Fibroblast of pulmonary artery (primary cell): ENCODE measurements around the gene DNAJC15.

ENCODE experiments used
- DNase-seq: peaks from one replicate; pipeline ENCODE4 v3.0.0-alpha.2; 2010; ENCODE audit warnings: low read depth
- H3K4me3 ChIP-seq: replicated peaks from 2 replicates; pipeline ENCODE4 v1.5.1; 2011; ENCODE audit warnings: low read depth, mild to moderate bottlenecking, control low read depth, low read length, moderate library complexity
- CTCF ChIP-seq: IDR thresholded peaks from 2 replicates; pipeline ENCODE4 v1.5.1; 2011; ENCODE audit warnings: mild to moderate bottlenecking, control low read depth, low read length, inconsistent platforms; ENCODE audit errors: missing control alignments

DNAJC15 gene

GRCh38 chr13:43132911-43133310, 109.5 kb downstream of the DNAJC15 start:
- TF ChIP-seq CTCF = no peak
- H3K4me3 ChIP-seq = no peak overlapping the region
- no peak for DNase-seq

GRCh38 chr13:43133792-43134191, 110.4 kb downstream of the DNAJC15 start:
- no peak for TF ChIP-seq CTCF
- no peak for DNase-seq
- H3K4me3 ChIP-seq = no peak overlapping the region

- H3K4me3 ChIP-seq = no peak overlapping the region
- TF ChIP-seq CTCF = no peak
- DNase-seq = no peak
These were observed 111.5 kb downstream of the DNAJC15 start for GRCh38 chr13:43134868-43135267.

GRCh38 chr13:43135516-43135915, 112.1 kb downstream of the DNAJC15 start:
- TF ChIP-seq CTCF = no peak
- no peak overlapping the region for H3K4me3 ChIP-seq
- no peak for DNase-seq

- no peak for TF ChIP-seq CTCF
- no peak overlapping the region for H3K4me3 ChIP-seq
- DNase-seq = no peak
These were observed 113.7 kb downstream of the DNAJC15 start for GRCh38 chr13:43136920-43137575.

GRCh38 chr13:43139211-43139610, 115.8 kb downstream of the DNAJC15 start:
- TF ChIP-seq CTCF = no peak
- no peak overlapping the region for H3K4me3 ChIP-seq
- DNase-seq = no peak

- no peak overlapping the region for H3K4me3 ChIP-seq
- DNase-seq = no peak
- TF ChIP-seq CTCF = no peak
These were observed 116.5 kb downstream of the DNAJC15 start for GRCh38 chr13:43139921-43140320.
